Measurements from ENCODE around the gene FAM111B. TPM values are rescaled to one million over a fixed set of nuclear protein-coding genes. Genes with fewer than 3 reads are reported as not detected.
A peak's percentile ranks its signal among the peaks of the same experiment; 100 is the strongest.
"Not testable (repeated sequence)": the region's sequence is repeated elsewhere in the genome, so short reads cannot be mapped to it uniquely, and the experiment has no call there.

FAM111B gene
- total and polyA plus RNA-seq, 4 donors: 0.08 to 2.6 (median 1.4) TPM

DNA sequence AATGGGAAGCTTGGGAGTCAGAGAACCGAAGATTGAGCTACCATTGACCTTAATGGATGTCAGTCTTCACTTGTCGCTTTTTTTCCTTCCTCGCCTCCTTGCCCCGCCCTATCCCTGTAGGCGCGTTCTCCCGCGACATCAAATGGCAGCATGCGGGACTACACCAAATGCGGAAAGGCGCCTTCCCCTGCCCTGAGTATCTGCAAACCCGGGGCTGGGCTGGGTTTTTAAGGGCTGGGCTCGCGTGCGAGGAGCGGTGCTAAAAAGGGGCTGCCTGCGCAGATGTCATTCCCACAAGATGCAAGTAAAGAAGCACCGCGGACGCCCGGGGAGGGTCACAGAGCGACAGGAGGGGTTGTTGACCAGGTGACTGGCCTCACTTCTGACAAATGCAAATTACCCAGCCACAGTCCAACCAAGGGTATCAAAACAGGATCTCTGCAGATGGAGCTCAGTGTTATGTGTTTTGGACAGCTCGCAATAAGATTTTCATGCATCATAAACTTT, 4.7 kb upstream of the FAM111B start:
- H3K27me3 ChIP-seq (ENCODE audit: control insufficient read depth in 4 of 4, insufficient read depth in 4 of 4, low read length in 3 of 4): no peaks in the 10 kb centered on the region
- H3K4me1 ChIP-seq (ENCODE audit: control insufficient read depth in 4 of 4, insufficient read depth in 4 of 4, low read length in 3 of 4): peaks cover 6 to 21% (median 9%) of the 10 kb centered on the region in 4 donors
- no peaks in the 10 kb centered on the region for H3K36me3 ChIP-seq (ENCODE audit: control insufficient read depth in 4 of 4, insufficient read depth in 3 of 4, low read depth in 1 of 4, low read length in 3 of 4)
- H3K27ac ChIP-seq (ENCODE audit: low read depth in 1 of 2, low read length in 2 of 2): no peak overlapping the region
- no peak overlapping the region for H3K9ac ChIP-seq (ENCODE audit: low read depth in 1 of 2, low read length in 2 of 2)
- H3K9me3 ChIP-seq (ENCODE audit: control insufficient read depth in 4 of 4, low read length in 3 of 4): no peaks in the 10 kb centered on the region
- peak overlapping the region in 1 of 3 donors; percentile 39 for H3K4me3 ChIP-seq (ENCODE audit: low read depth in 1 of 3, low read length in 3 of 3)
- peak; percentile 46 for DNase-seq (ENCODE audit: low spot score)
- 11% methylated on average over 23 of the region's 23 CpGs for WGBS
- TF ChIP-seq MAX (IDR thresholded peaks at IDR 0.05): no peak
- peak; percentile 7 for TF ChIP-seq CTCF (IDR thresholded peaks at IDR 0.05; ENCODE audit: low read depth, low read length, missing input control)
- peak; percentile 49 to 52 for TF ChIP-seq RAD21 (IDR thresholded peaks at IDR 0.05)

DNA sequence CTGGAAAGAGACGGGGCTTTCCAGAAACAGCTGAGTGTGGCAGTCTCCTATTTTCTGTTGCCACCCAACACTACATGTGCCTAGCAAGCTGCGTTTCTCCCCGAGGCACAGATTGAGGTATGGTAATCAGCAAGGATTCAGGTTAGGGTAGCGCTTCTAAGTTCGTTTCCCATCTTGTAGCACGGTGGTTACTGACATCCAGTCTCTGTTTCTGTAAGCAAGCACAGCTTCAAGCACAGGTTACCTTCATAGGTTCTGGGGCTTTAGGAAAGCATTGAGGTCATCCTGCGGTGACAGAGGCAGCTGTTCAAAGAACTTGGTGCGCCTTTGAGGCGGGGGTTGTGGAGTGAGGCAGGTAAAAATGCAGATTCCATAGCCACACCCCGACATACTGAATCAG, 684 bp downstream of the FAM111B start:
- 26% methylated on average over 10 of the region's 10 CpGs for WGBS
- not testable (repeated sequence) for H3K27me3 ChIP-seq (ENCODE audit: control insufficient read depth in 4 of 4, insufficient read depth in 4 of 4, low read length in 3 of 4); DNase-seq (ENCODE audit: low spot score); H3K9me3 ChIP-seq (ENCODE audit: control insufficient read depth in 4 of 4, low read length in 3 of 4); H3K9ac ChIP-seq (ENCODE audit: low read depth in 1 of 2, low read length in 2 of 2); H3K36me3 ChIP-seq (ENCODE audit: control insufficient read depth in 4 of 4, insufficient read depth in 3 of 4, low read depth in 1 of 4, low read length in 3 of 4); H3K27ac ChIP-seq (ENCODE audit: low read depth in 1 of 2, low read length in 2 of 2)
- Histone ChIP-seq H3K4me3 (ENCODE audit: low read depth in 1 of 3, low read length in 3 of 3) (peak overlapping the region in 1 of 3 donors; percentile 70), H3K4me1 (ENCODE audit: control insufficient read depth in 4 of 4, insufficient read depth in 4 of 4, low read length in 3 of 4) (peaks cover 4 to 14% (median 10%) of the 10 kb centered on the region in 4 donors)

DNA sequence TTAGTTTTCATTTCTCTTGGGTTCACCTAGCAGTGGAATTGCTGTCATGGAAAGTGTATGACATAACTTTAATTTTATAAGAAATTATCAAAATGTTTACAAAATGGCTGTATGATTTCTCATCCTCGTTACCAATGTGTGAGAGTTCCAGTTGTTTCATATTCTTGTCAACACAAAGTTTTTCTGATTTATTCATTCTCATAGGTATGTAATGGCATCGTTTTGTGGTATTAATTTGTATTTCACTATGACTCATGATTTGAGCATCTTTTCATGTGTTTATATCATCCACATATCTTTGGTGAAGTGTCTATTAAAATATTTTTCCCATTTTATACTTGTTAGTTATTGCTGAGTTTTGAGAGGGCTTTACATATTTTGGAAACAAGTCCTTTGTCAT, 5.5 kb downstream of the FAM111B start:
- peaks cover 0 to 2% (median 1%) of the 10 kb centered on the region in 4 donors for H3K9me3 ChIP-seq (ENCODE audit: control insufficient read depth in 4 of 4, low read length in 3 of 4)

More for the DNA sequence above, 5.5 kb downstream of the FAM111B start:
- Histone ChIP-seq H3K4me1 (ENCODE audit: control insufficient read depth in 4 of 4, insufficient read depth in 4 of 4, low read length in 3 of 4) (peaks cover 0 to under 1% (median under 1%) of the 10 kb centered on the region in 4 donors), H3K27me3 (ENCODE audit: control insufficient read depth in 4 of 4, insufficient read depth in 4 of 4, low read length in 3 of 4) (no peaks in the 10 kb centered on the region), H3K9ac (ENCODE audit: low read depth in 1 of 2, low read length in 2 of 2) (no peak overlapping the region), H3K27ac (ENCODE audit: low read depth in 1 of 2, low read length in 2 of 2) (no peak overlapping the region), H3K36me3 (ENCODE audit: control insufficient read depth in 4 of 4, insufficient read depth in 3 of 4, low read depth in 1 of 4, low read length in 3 of 4) (no peaks in the 10 kb centered on the region), H3K4me3 (ENCODE audit: low read depth in 1 of 3, low read length in 3 of 3) (no peak overlapping the region)
- WGBS: 95% methylated on average over 2 of the region's 2 CpGs
- TF ChIP-seq TAF1 (conservative IDR thresholded peaks at IDR 0.05) (no peak), YY1 (IDR thresholded peaks at IDR 0.05) (no peak), MAX (IDR thresholded peaks at IDR 0.05) (no peak), FOXA2 (IDR thresholded peaks at IDR 0.05) (no peak), FOXA1 (IDR thresholded peaks at IDR 0.05) (no peak), NR2F2 (IDR thresholded peaks at IDR 0.05) (no peak), RAD21 (IDR thresholded peaks at IDR 0.05) (no peak), HNF4G (IDR thresholded peaks at IDR 0.05) (no peak), CTCF (IDR thresholded peaks at IDR 0.05; ENCODE audit: low read depth, low read length, missing input control) (no peak), RXRA (IDR thresholded peaks at IDR 0.05) (no peak)
- no peak for DNase-seq (ENCODE audit: low spot score)

Data from liver (tissue), 9 donors.